ENCODE results near the gene FMNL2.

FMNL2 gene

DNA sequence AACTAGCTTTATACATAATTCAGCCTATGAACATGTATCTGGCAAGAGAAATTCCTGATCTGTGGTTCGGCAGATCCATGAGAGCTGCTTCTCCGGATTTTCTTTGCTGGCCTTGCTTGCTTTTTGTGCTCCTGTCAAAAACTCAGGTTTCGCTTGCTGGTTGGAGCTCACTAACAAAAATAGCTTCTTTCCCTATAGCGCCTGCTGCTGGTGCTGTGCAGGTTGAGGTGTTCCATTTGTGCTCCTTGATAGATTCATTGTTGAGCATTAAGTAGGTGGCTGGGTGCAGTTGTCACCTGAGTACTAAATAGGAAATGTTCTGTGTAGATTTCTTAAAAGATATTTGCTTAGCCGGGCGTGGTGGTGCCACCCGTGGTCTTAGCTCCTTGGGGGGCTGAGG, 234.2 kb downstream of the FMNL2 start:
- in situ Hi-C loops (cut with MboI; ENCODE audit: low sequenced_read_pairs): no loop called here

DNA sequence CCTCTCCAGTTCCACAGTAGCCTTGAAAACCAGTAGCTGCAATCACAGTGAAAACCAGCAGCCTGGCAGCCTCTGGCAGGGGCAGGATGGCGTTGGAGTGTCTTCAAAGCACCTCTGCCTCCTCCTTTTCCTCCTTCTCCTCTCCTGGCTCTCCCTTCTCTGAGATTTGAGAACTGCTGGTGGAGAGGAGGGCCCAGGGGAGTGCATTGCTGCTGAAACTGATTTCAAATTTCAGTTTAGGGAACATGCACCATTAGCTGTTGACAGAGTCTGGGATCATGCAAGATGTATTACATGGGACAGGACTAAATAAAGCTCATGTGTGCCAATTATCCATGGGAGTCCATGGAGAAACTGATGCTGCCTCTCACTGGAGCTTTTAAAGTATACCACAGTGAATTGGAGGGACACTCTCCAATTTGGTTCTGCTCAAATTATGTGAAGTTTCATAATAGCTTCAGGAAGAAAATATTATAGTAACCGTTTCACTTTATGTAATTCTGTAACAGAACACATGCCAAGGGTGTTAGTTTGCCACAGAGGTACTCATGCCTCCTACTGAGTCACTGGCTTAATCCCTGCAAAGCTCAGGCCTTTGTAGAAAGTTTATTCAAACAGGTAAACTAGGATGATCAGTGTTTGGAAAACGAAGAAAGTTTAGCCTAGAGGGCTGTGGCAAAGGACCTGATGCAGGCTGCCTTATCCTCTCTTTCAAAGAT, 236.2 kb downstream of the FMNL2 start:
- in situ Hi-C loops (cut with MboI; ENCODE audit: low sequenced_read_pairs): no loop called here

DNA sequence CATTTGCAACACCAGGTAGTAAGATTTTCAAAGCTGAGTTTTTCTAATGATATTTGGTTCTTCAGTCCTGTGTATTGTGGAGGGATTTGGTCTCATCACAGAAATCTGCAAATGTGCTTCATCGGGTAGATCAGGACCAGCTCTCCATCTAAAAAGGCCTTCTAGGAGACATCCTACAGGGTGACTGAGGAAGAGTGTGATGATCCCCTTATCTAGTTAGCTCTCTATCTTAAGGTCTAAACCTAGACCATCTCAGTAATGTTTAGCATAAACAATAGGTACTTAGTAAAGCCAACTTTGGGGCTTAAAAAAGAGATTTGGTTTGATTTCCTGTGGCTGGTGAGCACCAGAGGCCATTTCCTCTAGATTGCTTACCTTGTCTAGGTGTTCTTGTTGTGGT, 237.1 kb downstream of the FMNL2 start:
- in situ Hi-C loops (cut with MboI; ENCODE audit: low sequenced_read_pairs): no loop called here

DNA sequence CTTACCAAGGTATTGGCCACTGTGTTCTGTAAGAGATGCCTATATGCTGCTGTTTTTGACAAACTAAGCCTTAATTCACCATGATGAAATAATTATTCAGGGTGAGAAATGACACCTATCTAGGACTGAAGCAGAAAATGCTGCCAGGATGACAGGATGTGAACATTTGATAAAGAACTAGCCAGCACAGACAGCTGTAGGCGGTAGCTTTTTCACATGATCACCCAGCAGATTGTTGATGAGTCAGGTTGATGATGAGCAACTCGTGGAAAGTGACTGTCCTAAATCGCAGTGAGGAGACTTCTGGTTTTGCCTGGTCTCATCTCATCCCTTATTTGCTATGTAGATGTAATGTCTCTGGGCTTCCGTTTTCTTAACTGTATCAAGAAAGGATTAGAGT, 238.2 kb downstream of the FMNL2 start:
- in situ Hi-C loops (cut with MboI; ENCODE audit: low sequenced_read_pairs): no loop called here

DNA sequence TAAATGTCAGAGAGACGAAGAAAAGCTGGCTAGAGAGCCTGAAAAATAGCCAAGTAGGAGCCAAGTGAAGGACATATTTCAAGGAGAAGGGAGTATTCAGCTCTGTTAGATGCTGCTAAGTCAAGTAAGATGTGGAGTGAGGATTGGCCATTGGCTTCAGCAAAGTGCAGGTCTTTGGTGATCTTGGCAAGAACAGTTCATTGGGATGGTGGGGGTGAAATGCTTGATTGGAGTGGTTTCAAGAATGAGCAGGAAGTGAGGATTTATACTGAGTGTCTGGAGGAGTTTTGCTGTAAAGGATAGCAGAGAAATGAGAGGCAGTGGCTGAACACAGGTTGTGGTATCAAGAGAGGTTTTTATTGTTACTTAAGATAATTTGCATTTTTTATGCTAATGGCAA, 242.6 kb downstream of the FMNL2 start:
- in situ Hi-C loops (cut with MboI; ENCODE audit: low sequenced_read_pairs): no loop called here

DNA sequence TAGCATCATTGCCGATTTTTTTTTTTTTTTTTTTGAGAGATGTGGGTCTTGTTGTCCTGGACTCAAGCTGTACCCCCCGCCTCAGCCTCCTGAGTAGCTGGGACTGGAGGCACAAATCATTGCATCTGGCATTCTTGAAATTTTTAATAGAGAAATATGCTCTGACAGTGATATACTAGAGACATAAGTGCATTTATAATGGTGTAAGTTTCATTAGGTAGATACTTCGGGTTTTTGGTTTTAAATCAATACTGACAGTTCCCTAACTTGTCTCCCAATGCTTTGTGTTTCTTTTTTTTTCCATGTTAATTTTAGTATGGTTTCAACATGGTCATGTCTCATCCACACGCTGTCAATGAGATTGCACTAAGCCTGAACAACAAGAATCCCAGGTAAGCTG, 243.6 kb downstream of the FMNL2 start:
- in situ Hi-C loops (cut with MboI; ENCODE audit: low sequenced_read_pairs): no loop called here

DNA sequence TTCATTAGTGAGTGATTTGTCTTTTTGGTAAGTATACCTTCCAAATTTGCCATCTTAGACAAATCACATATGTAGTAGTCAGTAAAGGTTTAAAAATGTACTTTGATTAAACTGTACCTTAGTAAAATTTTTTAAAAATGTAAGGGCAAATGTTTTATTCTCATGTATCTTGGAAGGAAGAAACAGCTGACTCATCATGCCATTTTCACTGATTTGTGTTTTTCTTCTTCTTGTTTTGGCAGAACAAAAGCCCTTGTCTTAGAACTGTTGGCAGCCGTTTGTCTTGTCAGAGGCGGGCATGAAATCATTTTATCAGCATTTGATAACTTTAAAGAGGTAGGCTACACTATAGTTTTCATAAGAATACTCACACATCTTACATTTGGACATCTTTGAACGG, 245.7 kb downstream of the FMNL2 start:
- in situ Hi-C loops (cut with MboI; ENCODE audit: low sequenced_read_pairs): no loop called here

DNA sequence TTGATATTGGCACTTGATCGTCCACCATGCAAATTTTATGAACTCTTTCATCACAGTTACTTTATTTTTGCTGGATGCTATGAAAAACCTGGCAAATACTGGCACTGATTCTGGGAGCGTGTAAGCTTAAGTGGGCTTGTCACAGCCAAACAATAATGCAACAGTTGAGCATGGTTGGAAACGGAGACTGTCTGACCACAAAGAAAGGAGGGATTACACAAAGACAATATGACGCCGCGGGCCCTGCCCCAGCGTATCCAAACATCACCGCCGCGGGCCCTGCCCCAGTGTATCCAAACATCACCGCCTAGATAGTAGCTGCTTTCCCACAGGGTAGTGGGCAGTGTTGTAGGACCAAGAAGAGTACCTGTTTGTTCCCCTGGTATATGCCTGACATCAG, 246.4 kb downstream of the FMNL2 start:
- in situ Hi-C loops (cut with MboI; ENCODE audit: low sequenced_read_pairs): no loop called here

DNA sequence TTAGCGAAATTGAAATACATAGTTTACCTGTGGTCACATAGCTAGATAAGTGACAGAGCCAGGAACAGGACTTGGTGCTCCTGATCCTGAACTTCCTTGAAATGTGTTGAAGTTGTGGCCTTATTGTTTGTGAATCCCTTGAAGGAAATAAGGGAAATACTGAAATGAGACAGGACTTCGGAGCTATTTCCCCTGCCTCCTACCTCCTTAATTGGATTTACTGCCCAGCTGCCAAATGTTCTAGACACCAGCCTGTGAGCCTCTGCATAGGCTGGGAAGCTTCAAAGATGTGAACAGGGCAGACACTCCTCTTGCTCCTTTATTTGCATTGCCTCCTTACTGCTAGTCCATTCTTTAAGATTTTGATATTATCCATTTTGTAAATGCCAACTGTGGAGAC, 247.1 kb downstream of the FMNL2 start:
- in situ Hi-C loops (cut with MboI; ENCODE audit: low sequenced_read_pairs): no loop called here

DNA sequence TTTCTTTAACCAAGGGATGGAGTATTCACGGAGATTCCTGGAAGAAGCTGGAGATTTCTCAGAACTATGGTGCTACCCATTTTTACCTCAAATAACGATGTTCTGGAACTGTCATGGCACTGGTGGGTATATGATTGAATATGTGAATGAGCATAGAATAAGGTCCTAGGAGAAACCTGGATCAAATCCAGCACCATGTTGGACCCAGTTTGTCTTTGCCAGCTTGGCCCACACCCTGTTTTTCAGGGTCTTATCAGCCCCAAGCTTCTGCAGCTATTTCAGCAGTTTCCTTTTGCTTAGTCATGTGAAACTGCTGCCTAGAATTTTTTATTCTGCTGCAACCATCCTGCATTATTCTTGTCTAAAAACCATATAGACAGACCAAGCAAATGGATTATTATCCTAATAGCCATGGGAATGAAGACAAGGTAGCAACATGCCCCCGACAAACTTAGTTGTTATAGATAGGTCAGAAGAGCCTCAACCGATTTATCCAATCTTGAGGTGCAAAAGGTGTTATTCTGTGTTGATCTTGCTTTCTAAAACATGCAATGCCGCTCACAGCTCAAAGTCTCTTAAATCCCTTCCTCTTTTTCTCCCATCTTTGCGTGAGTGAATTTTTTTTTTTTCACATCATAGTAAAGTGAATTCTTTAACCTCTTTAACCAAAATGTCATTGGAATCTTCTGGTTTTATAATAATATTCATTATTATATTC, 248.7 kb downstream of the FMNL2 start:
- in situ Hi-C loops (cut with MboI; ENCODE audit: low sequenced_read_pairs): no loop called here

DNA sequence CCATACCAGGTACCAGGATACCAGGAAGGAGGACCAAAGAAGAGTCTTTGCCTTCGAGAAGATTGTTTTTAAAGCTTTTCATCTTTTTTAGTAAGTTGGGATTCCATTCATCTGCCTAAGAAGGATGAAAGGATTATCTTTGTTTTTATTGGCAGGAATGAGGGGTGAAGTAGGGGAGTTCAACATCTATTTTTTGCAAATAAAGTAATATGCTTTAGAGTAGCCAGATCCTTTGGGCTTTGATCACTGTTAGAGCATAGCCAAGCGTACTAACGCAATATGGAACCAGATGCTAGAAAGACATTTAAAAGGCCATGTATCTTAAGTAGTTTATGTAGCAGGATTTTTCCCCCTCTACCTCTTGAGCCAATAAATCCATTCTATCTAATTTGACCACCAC, 249.3 kb downstream of the FMNL2 start:
- in situ Hi-C loops (cut with MboI; ENCODE audit: low sequenced_read_pairs): no loop called here

DNA sequence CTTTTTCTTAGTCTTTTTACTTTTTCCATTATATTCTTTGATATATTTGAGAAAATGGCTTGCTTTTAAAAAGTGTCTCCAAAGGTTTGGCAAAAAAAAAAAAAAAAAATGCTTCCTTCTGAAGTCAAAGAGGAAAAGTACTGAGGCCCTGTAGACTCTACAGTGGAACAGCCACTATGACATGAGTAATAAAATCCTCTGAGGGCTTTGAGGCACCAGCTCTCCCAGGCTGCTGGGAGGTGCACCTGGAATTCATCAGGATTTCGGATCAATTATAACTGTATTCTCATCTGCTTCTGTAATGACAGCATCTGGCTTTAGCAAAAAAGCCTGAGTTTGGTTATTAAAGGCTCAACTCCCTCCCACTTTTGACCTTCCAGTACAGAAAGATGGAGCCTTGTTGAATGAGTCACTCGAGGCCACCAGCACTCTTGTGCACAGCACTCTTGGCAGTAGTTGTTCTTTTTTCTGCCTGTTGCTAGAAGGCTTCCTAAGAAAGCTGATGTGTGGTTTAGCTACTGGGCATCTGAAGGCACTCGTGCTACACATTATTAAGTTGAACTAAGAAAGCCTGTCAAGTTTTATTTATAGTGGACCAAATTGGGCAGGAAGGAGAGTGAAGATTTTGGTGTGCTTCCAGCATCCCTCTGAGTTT, 251.0 kb downstream of the FMNL2 start:
- in situ Hi-C loops (cut with MboI; ENCODE audit: low sequenced_read_pairs): no loop called here

DNA sequence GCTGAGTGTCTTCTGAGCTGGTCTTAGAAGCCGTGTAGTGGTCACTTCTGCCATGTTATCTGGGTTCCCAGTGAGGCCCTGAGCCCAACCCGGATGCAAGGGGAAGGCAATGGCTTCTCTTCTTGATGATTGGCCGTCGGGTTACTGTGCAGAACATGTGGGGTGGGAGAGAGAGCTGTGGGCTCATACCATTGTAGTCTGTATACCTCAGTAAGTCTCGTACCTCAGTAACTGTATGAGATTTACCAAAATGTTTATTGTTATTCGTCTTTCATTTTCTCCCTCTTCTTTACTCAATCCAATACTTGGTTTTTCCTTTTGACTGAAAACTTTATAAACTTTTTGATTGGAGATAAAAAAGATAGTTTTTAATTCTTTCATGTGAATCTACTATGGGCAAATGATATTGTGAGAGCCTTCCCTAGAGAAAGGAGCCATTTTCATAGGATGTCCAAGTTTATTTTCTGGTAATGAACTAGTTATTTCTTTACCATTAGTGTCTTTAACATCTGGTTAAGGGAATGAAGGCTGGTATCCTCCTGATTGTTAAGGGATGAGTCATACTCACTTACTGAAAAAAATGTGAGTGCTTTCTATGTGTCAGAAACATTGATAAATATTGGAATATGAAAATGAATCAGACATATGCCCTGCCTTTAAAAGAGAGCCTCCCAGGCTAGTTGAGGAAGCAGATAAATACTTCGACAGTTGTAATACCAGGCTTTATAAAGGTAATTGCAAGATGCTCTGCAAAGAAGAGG, 252.4 kb downstream of the FMNL2 start:
- in situ Hi-C loops (cut with MboI; ENCODE audit: low sequenced_read_pairs): no loop called here

DNA sequence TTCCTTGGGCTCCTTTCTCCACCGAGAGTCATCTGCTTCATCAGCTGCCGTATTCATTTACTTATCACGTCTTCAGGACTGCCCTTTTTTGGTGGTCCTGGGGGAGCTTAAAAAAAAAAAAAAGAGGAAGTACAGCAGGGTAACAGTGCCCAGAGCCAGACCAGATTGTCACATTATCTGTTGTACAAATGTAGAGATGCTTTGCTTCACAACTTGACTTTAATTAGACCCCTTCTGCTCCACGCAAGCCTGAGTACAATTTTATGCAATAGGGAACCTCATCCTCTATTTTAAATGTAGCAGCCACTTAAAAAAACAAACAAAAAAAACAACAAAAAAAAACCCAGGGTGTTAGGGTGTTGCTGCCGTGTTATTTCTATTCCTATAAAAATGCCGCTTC, 254.0 kb downstream of the FMNL2 start:
- in situ Hi-C loops (cut with MboI; ENCODE audit: low sequenced_read_pairs): no loop called here

DNA sequence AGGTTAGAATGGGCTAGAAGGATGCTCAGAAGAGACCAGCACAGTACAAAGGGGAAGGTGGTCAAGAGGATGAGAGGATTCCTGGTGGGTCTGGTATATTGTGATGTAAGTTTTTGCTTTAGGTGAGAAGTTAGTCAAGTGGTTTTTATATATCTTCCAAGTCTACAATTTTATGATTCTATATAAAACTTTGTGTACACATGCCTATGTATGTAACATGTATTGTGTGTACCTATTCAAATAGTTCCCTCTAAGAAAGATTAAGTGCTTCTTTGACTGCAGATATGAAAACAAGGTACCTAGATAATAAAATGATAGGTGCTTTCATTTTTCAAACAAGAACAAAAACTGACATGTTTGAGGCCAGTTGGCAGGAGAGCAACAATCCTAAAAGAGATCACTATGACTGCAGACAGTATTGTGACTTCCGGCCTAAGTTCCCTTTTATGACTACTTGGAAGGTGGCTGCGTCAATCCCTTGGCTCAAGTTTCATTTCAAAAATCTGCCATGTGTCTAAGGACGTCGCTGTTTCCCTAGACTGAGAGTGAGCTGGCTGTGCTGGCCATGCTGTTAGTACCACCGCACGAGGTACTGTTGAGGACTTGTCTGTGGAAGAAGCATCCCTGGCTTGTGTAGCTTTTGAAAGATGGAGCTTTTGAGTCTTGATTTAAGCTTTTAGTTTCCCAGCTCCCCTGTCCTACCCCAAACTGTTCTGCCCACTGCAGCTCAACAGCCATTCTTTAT, 259.2 kb downstream of the FMNL2 start:
- in situ Hi-C loops (cut with MboI; ENCODE audit: low sequenced_read_pairs): no loop called here

DNA sequence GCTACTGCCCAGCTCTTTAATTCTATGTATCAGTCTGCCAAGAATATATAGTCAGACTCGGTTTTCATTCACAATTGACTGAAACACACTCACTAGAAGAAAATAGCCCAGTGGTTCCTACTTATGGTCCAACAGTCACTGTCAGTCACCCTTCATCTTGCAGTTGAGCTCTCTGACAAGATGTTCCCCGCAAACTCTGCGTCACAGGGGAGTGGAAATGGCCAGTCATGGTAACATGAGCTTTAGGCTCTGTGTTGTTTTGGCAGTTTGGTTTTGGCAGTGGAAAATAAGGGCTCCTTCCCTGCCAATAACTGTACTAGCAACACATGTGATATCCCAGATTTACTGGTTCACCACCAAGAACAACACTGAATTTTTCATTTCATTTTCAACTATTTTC, 259.8 kb downstream of the FMNL2 start:
- in situ Hi-C loops (cut with MboI; ENCODE audit: low sequenced_read_pairs): no loop called here

DNA sequence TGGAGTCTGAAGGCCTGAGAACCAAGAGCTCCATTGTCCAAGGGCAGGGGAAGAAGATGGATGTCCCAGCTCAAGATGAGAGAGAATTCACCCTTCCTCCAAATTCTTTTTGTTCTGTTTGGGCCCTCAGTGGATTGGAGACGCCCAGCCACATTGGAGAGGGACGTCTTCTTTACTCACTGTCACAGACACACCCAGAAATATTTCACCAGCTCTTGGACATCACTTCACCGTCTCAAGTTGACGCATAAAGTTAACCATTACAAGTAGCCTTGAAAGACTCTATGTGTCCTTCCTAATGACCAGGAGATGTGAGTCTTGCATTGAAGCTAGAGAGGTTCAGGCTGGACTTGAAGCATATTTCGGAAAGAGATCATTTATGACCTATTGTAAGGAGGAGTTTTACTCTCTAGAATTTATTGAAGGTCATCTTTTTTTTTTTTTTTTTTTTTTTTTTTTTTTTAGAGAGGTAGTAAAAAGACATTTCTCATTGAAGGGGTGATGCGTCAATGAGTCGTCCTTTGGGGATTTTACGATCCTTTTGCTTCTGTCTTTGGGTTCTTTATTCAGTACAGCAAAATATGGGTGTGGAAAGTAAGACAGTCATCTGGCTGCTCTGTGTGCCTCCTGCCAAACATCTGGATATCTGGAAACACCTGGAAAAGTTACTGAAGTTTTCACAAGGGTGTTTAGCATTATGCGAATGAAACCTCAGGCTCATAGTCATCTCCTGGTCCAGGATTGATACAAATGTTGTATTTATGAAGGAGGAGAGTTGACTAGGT, 264.2 kb downstream of the FMNL2 start:
- in situ Hi-C loops (cut with MboI; ENCODE audit: low sequenced_read_pairs): no loop called here

DNA sequence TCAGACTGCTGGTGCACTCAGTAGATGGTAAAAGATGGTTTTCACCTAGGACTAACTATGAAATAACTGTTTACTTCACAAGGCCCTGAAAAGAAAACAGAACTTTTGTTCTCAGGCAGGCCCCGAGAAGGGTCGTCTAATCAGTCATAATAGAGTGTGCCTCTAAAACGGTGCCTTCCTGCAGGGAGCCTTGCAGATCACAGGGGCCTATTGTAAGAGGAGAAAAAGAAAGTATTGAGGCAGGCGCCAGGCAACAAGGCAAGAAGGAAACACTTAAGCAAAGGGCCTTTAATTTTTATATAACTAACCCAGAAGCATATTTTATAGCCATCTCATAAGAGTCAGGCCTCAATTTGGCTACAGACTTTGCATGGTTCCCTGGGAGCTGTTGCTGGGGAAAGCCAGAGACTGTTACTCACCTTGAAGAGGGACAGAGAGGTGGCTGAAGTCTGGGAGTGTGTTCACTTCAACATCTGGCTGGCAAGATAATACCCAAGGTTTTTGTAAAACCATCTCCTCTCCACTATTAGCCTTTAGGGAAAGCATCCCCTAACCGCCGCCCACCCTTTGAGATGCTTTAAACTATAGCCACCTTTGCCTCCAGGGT, 265.2 kb downstream of the FMNL2 start:
- in situ Hi-C loops (cut with MboI; ENCODE audit: low sequenced_read_pairs): no loop called here

DNA sequence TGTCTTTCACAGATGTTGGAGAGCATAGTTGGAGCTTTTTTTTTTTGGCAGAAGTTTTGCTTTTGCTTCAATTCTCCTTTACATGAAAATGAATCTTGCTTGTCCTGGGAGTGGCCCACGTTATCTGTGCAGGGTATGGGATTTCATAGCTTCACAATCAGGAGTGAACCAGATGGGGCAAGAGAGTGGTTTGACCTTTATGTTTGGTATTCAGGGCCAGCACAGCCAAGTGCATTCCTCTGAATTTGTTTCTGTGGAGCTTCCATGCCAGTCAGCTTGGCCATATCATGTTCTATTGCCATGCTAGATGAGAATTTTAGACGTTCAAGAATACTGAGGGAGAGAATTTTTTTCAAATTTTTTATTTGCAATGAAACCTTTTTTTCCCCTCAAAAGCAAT, 265.7 kb downstream of the FMNL2 start:
- in situ Hi-C loops (cut with MboI; ENCODE audit: low sequenced_read_pairs): no loop called here

DNA sequence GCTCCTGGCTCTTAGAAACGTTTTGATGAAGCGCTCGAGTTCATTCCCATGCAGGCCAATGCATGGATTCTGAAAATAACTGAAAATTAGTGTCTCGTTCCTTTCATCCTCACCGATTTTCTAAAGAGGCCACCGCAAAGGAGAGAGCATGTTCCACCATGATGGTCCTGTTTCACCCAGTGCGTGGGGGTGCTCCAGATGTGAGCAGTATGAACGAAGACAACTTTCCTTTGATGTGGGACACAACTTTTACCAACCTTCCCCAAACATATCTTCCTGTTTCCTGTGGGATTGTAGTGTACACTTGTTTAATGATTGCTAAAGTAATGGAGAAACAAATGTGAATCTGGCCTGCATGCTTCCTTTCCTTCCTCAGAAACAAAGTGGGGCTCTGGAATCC, 267.8 kb downstream of the FMNL2 start:
- in situ Hi-C loops (cut with MboI; ENCODE audit: low sequenced_read_pairs): no loop called here
